OCI-LY3 (cell line): ENCODE data around the gene SLC66A2.

Experiments
- H2AFZ ChIP-seq: fragments of 200-600, 300-600 bp; shearing (Covaris generic); 2 replicates; pipeline ENCODE4 v1.6.0; 2014; ENCODE audit warnings: antibody characterized with exemption, low read depth, low read length
- H3K27ac ChIP-seq: fragments of 200-600, 300-600 bp; sonication (generic); 2 replicates; pipeline ENCODE4 v1.5.1; 2014; ENCODE audit warnings: mild to moderate bottlenecking, low read length, moderate library complexity, mixed read lengths
- H3K27me3 ChIP-seq: fragments of 200-600, 300-600 bp; sonication (generic); 2 replicates; pipeline ENCODE4 v1.6.1; 2014; ENCODE audit warnings: low read depth, low read length, mixed read lengths
- H3K36me3 ChIP-seq: fragments of 200-600, 300-600 bp; sonication (generic); replicated peaks from 2 replicates; pipeline ENCODE3; 2014; ENCODE audit warnings: low read depth, low read length, mixed read lengths
- H3K4me1 ChIP-seq: fragments of 300-600, 200-600 bp; sonication (generic); 2 replicates; pipeline ENCODE4 v1.6.1; 2014; ENCODE audit warnings: low read length, mixed read lengths
- H3K4me2 ChIP-seq: fragments of 200-600, 300-600 bp; sonication (generic); 2 replicates; pipeline ENCODE4 v1.6.1; 2014; ENCODE audit warnings: low read length, mixed read lengths
- H3K4me3 ChIP-seq: fragments of 300-600, 200-600 bp; sonication (generic); 2 replicates; pipeline ENCODE4 v1.5.1; 2014; ENCODE audit warnings: antibody characterized with exemption, mild to moderate bottlenecking, low read length, moderate library complexity
- H3K79me2 ChIP-seq: fragments of 300-600, 200-600 bp; shearing (Covaris generic); 2 replicates; pipeline ENCODE4 v1.6.1; 2014; ENCODE audit warnings: mild to moderate bottlenecking, low read length, mixed read lengths
- H3K9ac ChIP-seq: fragments of 300-600, 200-600 bp; shearing (Covaris generic); 2 replicates; pipeline ENCODE4 v1.6.0; 2014; ENCODE audit warnings: mild to moderate bottlenecking, low read length, moderate library complexity
- H3K9me3 ChIP-seq: fragments of 200-600, 300-600 bp; shearing (Covaris generic); 2 replicates; pipeline ENCODE4 v1.6.1; 2014; ENCODE audit warnings: low read length, mixed read lengths; ENCODE audit not compliant: insufficient read depth
- H4K20me1 ChIP-seq: fragments of 200-600, 300-600 bp; sonication (generic); 2 replicates; pipeline ENCODE4 v1.6.1; 2016; ENCODE audit warnings: low read length, mixed read lengths; ENCODE audit not compliant: insufficient read depth
- EZH2phosphoT487 ChIP-seq: fragments of 200-600 bp; shearing (Covaris generic); IDR thresholded peaks from 2 replicates; pipeline ENCODE4 v1.6.1; 2018; ENCODE audit warnings: antibody characterized with exemption, mixed run types, low read depth
- TF ChIP-seq, protein P1 (sequence below): fragments of 200-600, 300-600 bp; sonication (generic); IDR thresholded peaks from 2 replicates; pipeline ENCODE4 v1.5.1; 2014; ENCODE audit warnings: antibody characterized with exemption, low read length, low read depth

SLC66A2 gene

DNA sequence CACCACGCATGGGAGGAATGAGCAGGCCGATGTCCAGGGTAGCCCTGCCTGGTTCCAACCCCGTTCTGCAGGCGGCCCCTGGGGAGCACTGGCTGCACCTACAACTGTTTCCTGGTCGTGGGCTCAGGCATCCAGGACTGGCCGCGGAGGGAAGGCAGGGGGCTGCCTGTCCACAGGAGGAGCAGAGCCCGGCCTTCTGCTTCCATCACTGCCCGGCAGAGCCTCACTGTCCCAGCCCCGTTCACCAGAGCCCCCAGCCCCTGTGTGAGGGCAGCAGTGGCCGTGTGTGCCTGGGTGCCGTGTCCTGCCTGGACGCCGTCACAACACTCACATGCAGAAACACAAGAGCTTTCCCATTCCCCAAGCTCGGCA is 97.5 kb downstream of the SLC66A2 start:
- Histone ChIP-seq H3K36me3 (no peaks in the 10 kb centered on the region), H3K9me3 (no peaks in the 10 kb centered on the region), H3K79me2 (no peaks in the 10 kb centered on the region), H3K9ac (no peak overlapping the region), H4K20me1 (no peaks in the 10 kb centered on the region), H3K4me1 (peaks cover 21% of the 10 kb centered on the region), H2AFZ (no peak overlapping the region), H3K4me2 (no peak overlapping the region), H3K27me3 (peaks cover 5% of the 10 kb centered on the region; the same call in 1 of the 2 replicates), H3K27ac (no peak overlapping the region), H3K4me3 (no peak overlapping the region)
- TF ChIP-seq, protein P1, sequence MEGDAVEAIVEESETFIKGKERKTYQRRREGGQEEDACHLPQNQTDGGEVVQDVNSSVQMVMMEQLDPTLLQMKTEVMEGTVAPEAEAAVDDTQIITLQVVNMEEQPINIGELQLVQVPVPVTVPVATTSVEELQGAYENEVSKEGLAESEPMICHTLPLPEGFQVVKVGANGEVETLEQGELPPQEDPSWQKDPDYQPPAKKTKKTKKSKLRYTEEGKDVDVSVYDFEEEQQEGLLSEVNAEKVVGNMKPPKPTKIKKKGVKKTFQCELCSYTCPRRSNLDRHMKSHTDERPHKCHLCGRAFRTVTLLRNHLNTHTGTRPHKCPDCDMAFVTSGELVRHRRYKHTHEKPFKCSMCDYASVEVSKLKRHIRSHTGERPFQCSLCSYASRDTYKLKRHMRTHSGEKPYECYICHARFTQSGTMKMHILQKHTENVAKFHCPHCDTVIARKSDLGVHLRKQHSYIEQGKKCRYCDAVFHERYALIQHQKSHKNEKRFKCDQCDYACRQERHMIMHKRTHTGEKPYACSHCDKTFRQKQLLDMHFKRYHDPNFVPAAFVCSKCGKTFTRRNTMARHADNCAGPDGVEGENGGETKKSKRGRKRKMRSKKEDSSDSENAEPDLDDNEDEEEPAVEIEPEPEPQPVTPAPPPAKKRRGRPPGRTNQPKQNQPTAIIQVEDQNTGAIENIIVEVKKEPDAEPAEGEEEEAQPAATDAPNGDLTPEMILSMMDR, result no peak
- TF ChIP-seq EZH2phosphoT487, result no peak

DNA sequence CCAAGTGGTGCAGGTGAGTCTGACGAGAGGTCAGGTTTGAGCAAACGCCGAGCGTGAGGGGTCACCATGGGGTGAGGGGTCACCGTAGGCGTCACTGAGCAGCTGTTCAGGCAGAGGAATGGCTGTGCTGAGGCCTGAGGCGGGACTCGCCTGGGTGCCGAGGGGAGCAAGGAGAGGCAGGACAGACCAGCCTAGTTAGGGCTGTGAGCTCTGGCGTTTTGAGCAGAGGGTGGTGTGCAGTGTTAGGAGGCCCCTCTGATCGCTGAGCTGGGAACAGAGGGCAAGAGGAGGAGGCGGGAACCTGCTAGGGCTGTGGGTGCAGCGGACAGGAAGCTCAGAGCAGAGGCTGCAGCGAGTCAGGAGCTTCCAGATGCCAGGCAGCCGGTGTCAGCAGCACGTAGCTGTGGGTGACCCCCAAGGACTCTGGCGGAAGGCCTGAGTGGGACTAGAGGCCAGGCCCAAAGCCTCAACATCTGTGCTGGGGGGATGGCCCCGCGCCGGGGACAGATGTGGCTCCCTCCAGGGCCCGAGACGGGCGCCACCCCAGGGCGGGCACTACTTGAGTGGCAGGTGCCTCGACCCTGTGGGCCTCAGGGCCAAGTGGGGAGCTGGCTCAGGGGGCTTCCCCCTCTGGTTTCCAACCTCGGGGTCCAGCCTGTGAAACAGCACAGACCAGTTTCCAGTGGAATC is 98.0 kb downstream of the SLC66A2 start:
- Histone ChIP-seq H4K20me1 (no peaks in the 10 kb centered on the region), H3K4me1 (peaks cover 21% of the 10 kb centered on the region), H3K79me2 (no peaks in the 10 kb centered on the region), H3K4me2 (no peak overlapping the region), H3K4me3 (no peak overlapping the region), H2AFZ (no peak overlapping the region), H3K36me3 (no peaks in the 10 kb centered on the region), H3K9me3 (no peaks in the 10 kb centered on the region), H3K27ac (no peak overlapping the region), H3K9ac (no peak overlapping the region), H3K27me3 (peaks cover 2% of the 10 kb centered on the region; the same call in 1 of the 2 replicates)
- TF ChIP-seq, protein P1, result no peak
- no peak for TF ChIP-seq EZH2phosphoT487

DNA sequence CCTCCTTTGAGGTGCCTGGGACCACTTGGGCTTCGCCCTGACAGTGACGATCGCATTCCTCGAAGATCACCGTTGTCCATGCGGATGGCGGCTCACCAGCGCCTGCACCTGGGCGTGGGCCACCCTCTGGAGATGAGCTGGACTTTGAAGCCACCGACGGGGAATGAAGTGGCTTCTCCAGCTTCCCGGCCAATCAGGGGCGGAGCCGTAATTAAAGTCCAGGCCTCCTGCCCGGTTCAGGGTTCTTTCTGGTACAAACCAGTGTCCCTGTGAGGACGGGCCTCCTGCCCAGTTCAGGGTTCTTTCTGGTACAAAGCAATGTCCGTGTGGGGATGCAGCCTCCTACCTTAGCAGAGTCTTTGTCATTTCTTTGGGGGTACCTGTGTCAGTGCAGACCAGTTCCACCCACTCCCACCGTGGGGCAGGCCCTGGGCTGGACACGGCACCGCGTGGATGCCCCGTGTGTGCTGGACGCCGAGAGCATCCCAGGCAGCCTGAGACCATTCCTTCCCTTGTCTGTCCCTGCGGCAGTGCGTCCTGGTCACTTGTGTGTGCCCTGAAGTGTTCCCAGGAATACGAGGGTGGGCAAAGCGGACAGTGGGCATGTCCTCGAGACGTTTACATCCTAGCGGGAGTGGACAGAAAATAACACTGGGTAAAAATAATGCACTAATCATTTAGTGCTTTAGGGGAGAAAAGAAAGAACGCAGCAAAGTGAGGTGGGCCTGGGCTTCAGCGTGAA is 98.7 kb downstream of the SLC66A2 start:
- Histone ChIP-seq H4K20me1 (no peaks in the 10 kb centered on the region), H3K9me3 (no peaks in the 10 kb centered on the region), H3K4me3 (no peak overlapping the region), H3K9ac (no peak overlapping the region), H3K36me3 (no peaks in the 10 kb centered on the region), H3K4me2 (no peak overlapping the region), H3K79me2 (no peaks in the 10 kb centered on the region), H3K4me1 (peaks cover 21% of the 10 kb centered on the region), H3K27ac (no peak overlapping the region), H2AFZ (no peak overlapping the region), H3K27me3 (no peaks in the 10 kb centered on the region; the same call in 1 of the 2 replicates)
- TF ChIP-seq, protein P1, result no peak
- no peak for TF ChIP-seq EZH2phosphoT487
